COLO668 (cell line): ENCODE results near the gene SPARC.
A peak's percentile ranks its signal among the peaks of the same experiment; 100 is the strongest.

Experiments used
- DNase-seq: peaks from one replicate; lab custom pipeline; 2025; ENCODE audit not compliant: unreplicated experiment; lab: John Stamatoyannopoulos, UW

The SPARC gene

DNA sequence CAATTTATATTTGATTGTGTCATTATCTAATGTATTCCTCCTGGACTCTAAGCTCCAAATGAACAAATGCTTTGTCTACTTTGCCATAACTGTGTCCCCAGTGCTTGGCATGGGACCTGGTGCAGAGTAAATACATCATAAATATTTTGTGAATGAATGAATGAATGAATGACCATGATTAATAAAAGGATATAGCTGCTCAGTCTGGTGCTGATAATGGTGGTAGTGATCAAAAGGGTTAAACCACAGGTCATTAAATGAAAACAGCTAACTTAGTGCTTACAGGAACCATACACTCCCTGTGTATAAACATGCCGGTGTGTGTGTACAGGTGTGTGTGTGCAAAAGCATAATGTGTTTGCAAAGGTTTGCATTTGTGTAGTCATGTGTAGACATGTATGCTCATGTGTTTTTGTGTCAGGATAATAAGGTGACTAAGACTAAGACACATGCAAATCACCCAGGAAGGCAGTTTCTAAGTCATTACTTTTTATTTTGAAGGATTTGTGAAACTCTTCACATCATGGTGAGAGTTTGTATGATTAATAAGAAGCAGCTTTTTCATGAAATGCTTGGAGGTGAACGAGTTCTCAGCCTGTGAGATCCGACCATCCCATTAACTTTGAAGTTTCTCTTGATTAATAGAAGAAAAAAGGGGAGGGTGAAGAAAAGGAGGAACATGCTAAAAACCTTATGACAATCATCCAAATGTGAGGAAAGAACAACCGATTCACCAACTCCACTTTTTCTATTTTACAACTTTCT is 24.6 kb downstream of the SPARC start:
- DNase-seq = no peak

- DNase-seq = no peak
Observed at GRCh38 chr5:151660616-151661495, 25.9 kb downstream of the SPARC start.

- DNase-seq = peak; percentile 49
Observed at GRCh38 chr5:151659001-151659754, 27.5 kb downstream of the SPARC start.

GRCh38 chr5:151657114-151657513 is 29.6 kb downstream of the SPARC start:
- no peak for DNase-seq

DNA sequence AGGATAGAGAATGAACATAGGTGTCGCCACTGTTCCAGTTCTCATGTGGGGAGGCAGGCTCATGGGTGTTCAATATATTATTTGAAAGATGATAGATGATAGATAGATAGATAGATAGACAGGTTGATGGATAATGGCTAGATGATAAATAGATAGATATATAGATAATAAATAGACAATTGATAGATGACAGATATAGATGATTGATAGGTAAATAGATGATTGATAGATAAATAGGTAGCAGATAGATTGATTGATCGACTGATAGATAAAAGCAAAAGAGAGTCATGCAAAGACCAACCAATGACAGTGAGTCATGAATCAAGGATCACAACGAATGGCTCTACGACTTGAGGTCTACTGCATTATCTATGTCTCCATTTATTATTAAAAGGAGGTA is 30.4 kb downstream of the SPARC start:
- DNase-seq = no peak

GRCh38 chr5:151651997-151652645 is 34.6 kb downstream of the SPARC start:
- DNase-seq = peak; percentile 64

GRCh38 chr5:151648988-151649387 is 37.7 kb downstream of the SPARC start:
- no peak for DNase-seq

DNA sequence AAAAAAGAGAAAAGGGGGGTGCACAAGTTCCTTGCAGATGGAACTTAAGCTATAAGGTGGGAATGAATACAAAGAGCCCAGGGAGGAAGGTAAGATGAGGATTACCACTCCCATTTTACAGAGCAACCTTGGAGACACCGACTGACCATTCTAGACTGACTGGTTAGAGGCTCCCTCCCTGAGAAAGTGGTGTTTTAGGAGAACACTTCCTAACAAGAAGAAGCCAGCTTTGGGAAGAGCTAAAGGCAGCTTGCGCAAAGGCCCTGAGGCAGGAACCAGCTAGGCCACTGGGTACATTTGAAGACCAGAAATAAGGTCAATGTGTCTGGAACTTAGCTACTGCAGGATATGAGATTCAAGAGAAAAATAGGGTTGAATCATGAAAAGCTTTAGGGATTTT is 38.6 kb downstream of the SPARC start:
- DNase-seq = no peak

GRCh38 chr5:151647320-151647861 is 39.3 kb downstream of the SPARC start:
- peak; percentile 54 for DNase-seq

- DNase-seq = no peak
Observed at GRCh38 chr5:151646334-151646733, 40.4 kb downstream of the SPARC start.

DNA sequence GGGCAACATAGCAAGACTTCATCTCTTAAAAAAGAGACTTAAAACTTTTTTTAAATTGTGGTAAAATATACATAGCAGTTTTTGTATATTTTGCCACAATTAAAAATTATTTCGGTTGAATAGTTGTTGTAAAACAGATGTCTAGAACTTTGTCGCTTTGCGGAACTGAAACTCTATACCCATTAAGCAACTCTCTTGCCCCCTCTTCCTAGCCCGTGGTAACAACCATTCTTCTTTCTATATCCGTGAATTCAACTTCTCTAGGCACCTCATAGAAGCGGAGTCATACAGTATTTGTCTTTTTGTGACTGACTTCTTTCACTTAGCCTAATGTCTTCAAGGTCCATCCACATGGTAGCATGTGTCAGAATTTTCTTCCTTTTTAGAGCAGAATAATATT is 43.3 kb downstream of the SPARC start:
- no peak for DNase-seq

DNA sequence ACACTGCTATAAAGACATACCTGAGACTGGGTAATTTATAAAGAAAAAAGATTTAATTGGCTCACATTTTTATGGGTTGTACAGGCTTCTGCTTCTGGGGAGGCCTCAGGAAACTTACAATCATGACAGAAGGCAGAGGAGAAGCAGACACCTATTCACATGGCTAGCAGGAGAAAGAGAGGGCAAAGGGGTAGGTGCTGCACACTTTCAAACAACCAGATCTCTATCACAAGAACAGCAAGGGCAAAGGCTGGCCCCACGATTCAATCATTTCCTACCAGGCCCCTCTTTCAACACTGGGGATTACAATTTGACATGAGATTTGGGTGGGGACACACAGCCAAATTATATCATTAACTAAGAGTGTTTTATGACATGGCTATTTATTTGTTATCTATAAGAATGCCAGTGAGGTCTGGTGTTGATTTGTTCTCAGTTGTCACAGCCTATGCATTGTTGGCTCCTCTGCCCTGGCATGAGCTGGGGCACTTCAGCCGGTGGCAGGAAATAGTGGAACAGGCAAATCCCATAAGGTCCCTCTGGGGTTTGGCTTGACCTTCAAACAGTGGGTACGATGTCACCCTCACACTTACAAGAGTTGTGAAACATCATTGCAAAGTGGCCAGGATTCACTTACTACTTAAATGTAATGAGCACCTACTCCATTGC is 44.1 kb downstream of the SPARC start:
- no peak for DNase-seq

- DNase-seq = no peak
Observed at GRCh38 chr5:151638619-151639018, 48.1 kb downstream of the SPARC start.

- no peak for DNase-seq
Observed at GRCh38 chr5:151637676-151638075, 49.0 kb downstream of the SPARC start.

DNA sequence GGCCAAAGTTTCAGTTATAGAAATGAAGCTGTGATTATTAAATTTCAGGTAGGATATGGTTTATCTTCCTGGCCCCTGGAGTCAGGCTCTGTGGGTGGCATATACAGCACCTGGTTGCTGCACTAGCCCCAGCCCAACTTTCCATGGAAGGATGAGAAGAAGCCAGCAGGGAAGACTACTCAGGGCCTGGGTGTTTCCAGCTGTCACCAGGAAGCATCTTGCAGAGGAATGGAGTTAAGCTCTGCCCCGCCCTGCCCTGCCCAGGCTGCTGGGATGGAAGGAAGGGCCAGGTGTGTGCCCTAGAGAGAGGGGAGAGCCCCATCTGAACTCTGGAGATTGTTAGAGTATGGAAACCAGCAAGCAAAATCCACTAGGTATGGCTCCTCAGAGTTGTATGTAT is 52.8 kb downstream of the SPARC start:
- no peak for DNase-seq

DNA sequence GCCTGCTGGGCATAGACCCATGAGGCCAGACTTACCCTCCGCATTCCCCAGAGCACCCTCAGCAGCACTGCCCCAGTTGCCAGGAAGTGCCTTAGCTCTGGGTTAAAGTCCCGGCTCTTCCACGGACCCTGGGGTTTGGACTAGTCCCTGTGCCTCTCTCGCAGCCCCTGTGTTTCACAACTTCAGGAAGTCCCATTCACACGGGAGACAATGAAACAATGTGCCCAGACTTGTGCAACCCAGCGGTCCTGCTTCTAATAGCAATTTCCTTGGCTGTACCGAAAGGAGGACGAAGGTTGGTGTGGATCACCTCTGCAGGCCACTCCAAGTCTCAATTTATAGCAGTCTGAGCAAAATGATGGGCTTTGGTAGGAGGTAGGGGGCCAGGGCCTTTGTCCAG is 53.8 kb downstream of the SPARC start:
- DNase-seq = no peak

- DNase-seq = no peak
Observed at GRCh38 chr5:151632524-151632923, 54.2 kb downstream of the SPARC start.

DNA sequence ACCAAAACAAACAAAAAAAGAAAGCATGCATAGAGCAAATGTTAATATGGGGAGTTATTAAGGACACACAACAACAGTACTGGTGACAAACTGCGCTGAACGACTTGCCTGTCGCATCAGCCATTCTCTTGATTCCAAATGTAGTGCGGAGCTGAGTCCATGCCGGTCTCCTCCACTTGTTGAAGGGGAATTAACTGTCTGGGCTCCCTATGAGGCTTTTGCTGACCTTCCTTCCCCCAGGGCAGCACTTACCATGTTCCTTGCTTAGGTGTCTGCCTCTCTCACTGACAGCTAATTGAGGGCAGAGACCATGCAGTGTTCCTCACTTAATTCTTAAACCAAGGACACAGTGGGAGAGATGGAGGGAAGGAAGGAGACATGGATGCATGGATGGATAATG is 54.8 kb downstream of the SPARC start:
- no peak for DNase-seq

- no peak for DNase-seq
Observed at GRCh38 chr5:151630088-151630487, 56.6 kb downstream of the SPARC start.

- no peak for DNase-seq
Observed at GRCh38 chr5:151628112-151628823, 58.4 kb downstream of the SPARC start.
